C1 segment of cervical spinal cord (tissue), 14 donors: ENCODE data around the gene FN3KRP.

Experiments
- DNase-seq, 14 donors: peaks; one replicate each; lab custom pipeline; 2025; lab: John Stamatoyannopoulos, UW

The FN3KRP gene

DNA sequence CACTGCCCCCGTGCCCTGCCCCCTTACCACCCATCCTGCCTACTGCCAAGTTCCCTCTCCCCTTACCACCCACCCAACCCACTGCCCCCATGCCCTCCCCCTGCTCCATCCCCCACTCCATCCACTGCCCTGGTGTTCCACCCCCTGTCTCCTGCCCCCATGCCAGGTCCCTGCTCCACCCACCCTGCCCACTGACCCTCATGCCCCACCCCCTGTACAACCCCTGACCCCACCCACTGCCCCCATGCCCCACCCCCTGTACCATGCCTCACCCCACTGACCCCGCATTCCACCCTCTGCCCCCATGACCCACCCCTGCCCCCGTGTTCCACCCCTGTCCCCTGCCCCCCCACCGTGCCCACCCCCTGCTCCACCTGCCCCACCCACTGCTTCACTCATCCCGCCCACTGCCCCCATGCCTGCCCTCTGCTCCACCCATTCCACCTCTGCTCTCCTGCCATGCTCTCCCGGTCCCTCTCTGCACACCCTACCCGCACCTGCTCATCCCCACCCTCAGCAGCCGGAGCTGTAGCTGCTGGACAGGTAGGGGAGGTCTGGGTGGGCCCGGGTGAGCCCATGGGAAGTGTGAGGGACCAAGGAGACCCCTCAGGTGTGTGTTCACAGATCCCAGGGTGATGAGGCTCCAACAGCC is 7.4 kb upstream of the FN3KRP start:
- DNase-seq: no peak

DNA sequence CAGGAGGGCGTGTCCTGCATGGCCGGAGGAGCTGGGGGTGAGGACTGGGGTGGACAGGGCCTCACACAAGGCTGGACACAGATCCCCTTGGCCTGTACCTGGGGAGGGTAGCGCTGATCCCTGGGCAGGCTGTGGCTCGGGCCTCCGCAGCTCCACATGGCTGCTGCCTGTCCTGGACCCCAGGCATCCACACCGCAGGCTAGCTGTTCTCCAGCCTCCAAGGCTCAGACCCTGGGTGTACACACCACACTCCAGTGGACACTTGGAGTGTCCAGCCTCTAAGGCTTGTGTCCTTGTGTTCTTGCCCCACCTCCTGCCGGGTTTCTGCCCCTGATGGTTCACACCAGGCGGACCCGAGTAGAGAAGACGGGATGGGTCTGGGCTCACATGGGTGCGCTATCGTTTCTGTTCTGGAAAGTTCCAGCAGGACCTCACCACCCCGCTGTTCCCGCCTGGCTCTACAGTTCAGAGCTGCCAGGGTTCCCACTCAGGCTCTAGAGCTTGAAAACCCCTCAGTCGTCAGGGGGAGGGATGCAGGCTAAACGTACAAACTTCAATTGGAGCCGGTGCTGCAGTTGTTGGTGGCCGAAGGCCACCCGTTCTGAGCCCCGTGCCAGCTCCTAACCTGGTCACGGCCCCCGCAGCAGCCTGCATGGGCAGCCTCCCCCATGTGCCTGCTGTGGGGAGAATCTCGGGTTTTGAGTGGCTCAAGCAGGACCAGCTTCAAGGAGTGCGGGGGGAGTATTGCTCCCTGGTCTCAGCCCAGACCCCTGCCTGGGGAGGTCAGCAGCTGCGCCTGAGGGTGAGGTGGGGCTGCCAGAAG is 6.6 kb upstream of the FN3KRP start:
- DNase-seq: no peak

- DNase-seq: no peak
These were observed 5.8 kb upstream of the FN3KRP start for GRCh38 chr17:82710499-82711232.

- no peak for DNase-seq
These were observed 3.3 kb upstream of the FN3KRP start for GRCh38 chr17:82713071-82713723.

GRCh38 chr17:82718986-82719685 is 2.6 kb downstream of the FN3KRP start:
- DNase-seq: no peak

- DNase-seq: no peak
These were observed 3.7 kb downstream of the FN3KRP start for GRCh38 chr17:82720204-82720603.

- no peak for DNase-seq
These were observed 6.0 kb downstream of the FN3KRP start for GRCh38 chr17:82722341-82723013.

- no peak for DNase-seq
These were observed 6.8 kb downstream of the FN3KRP start for GRCh38 chr17:82723169-82723807.

DNA sequence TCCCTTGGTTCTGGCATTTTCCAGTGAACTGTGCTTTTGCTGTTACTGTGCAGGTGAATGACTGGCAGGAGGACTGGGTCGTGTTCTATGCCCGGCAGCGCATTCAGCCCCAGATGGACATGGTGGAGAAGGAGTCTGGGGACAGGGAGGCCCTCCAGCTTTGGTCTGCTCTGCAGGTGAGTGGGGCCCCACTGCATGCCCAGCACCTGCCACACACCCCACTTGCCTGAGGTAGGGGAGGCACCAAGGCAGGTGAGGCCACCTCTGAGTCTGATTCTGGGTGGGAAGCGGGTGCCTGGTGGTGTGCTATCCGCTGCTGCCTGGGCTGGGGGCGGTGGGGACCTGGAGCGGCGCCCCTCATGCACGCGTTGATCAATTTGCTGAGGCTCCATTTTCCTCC is 9.9 kb downstream of the FN3KRP start:
- no peak for DNase-seq

- no peak for DNase-seq
These were observed 13.2 kb downstream of the FN3KRP start for GRCh38 chr17:82729479-82730260.

GRCh38 chr17:82732118-82732743 is 15.7 kb downstream of the FN3KRP start:
- no peak for DNase-seq

GRCh38 chr17:82734987-82735866 is 18.7 kb downstream of the FN3KRP start, which contains the start of gene FN3K:
Gene FN3K, plus strand, starts transcription at chr17:82735615. Its CDS starts 22 bp downstream, at chr17:82735637.
- peak in 12 of 14 donors; percentile 53 to 89 (median 77) for DNase-seq

GRCh38 chr17:82736511-82737185 is 20.1 kb downstream of the FN3KRP start:
- peak in 2 of 14 donors; percentile 6 for DNase-seq

GRCh38 chr17:82737967-82738877 is 21.7 kb downstream of the FN3KRP start:
- DNase-seq: peak in 13 of 14 donors; percentile 19 to 97 (median 90)

DNA sequence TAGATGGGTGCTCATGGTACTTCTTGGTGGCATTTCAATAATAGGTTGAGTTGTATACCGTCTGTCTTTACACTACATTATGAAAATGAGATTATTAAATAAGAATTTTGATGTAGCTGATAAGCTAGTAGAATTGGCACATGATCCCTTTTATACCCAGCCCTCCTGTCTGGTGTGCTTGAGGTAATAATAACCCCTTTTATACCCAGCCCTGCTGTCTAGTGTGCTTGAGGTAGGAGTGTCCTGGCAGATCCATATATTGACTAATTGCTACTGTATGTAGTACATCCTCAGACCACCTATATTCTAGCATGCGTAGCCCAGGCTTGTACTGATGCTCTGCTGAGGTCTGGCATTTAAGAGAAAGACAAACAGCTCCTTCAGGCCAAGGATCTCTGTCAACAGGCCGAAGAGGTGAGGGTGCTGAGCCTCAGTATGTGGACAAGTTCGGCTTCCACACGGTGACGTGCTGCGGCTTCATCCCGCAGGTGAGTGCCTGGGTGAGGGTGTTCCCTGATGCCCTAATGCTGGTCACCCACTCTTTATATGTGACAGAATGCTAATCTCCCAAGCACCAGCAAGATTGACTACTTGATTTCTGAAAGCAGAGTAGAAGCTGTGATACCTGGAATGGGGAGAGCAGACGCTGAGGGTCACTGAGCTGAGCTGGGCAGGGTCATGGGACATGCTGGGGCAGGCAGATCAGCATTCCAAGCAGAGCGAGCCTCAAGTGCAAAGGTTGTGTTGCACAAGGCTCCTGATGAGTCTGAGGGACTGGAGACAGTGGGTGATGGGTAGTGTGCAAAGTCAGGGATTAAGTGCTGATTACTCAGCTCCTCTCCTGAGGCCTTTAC is 24.6 kb downstream of the FN3KRP start:
- DNase-seq: no peak
